Renal cortical epithelial cell (primary cell): Measurements from ENCODE around the gene SH3GLB2. TPM values are rescaled to one million over a fixed set of nuclear protein-coding genes. Genes with fewer than 3 reads are reported as not detected.

ENCODE experiments used
- DNase-seq: peaks from one replicate; pipeline ENCODE4 v3.0.0-alpha.2; 2011; ENCODE audit warnings: low read depth
- total RNA-seq: library from RNA; depleted of rRNA; stranded (reverse); fragments of >200 nt; gene quantifications from 2 replicates; pipeline ENCODE4 v1.2.3, GENCODE V29; 2014

Gene SH3GLB2
- 67.5 and 69.6 TPM in 2 replicates for total RNA-seq

DNA sequence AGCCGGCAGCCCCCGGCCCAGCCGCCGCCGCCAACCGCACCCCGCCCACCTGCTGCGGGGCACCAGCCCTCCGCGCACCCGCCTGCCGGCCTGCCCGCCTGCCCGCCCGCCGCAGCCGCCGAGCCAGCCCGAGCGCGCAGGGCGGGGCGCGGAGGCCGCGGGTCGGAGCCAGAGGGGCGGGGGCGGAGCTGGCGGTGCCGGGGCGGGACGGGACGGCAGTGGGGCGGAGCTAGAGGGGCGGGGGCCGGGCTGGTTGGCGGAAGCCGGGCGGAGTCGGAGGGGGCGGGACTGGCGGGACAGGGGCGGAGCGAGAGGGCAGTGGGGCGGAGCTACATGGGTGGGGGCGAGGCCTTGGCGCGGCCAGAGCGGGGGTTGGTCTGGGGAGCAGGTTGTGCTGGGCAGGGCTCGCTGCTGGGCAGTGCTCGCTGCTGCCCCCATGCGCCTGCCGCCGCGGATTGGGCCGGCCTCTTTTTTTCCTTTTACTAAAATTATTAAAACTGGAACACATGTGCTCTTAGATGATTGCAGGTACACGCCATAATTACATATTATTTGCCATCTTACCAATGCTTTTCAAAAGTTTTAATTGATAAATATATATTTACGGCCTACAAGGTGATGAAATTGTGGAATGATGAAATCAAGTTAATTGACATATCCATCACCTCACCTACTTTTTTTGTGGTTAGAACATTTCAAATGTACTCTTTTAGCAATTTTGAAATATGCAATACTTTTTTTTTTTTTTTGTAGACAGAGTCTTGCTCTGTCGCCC lies at the start of gene SH3GLB2:
Gene SH3GLB2 (minus strand): TSS at position 140 of the 775 bp plus-strand sequence. CDS start 177 bp downstream, outside the sequence.
- DNase-seq, result peak; percentile 63

DNA sequence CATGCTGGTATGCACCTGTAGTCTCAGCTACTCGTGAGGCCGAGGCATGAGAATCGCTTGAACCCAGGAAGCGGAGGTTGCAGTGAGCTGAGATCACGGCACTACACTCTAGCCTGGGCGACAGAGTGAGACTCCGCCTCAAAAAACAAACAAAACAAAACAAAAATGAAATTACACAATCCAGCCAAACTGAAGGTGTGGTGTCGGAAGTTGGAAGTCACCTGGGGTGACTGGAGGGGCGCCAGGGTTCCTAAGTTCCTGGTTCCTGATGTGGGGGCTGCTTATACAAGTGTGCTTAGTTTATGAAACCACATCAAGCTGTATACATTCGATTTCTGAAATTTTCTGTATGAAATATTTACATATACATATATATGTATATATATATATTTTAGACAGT lies 49.1 kb upstream of the SH3GLB2 start:
- DNase-seq, result no peak

DNA sequence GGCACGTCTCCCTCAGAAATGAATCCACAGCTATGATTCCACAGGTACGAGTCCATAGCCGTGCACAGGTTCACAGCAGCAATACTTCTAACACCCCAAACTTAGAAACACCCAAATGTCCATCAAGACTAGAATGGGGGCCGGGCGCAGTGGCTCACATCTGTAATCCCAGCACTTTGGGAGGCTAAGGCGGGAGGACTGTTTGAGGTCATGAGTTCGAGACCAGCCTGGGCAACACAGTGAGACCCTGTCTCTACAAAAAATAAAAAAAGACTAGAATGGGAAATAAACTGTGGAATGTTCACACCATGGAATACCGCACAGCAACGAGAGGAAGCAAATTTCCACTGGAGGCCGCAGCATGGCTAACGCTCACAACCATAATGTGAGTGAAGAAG lies 48.5 kb upstream of the SH3GLB2 start:
- DNase-seq, result no peak

DNA sequence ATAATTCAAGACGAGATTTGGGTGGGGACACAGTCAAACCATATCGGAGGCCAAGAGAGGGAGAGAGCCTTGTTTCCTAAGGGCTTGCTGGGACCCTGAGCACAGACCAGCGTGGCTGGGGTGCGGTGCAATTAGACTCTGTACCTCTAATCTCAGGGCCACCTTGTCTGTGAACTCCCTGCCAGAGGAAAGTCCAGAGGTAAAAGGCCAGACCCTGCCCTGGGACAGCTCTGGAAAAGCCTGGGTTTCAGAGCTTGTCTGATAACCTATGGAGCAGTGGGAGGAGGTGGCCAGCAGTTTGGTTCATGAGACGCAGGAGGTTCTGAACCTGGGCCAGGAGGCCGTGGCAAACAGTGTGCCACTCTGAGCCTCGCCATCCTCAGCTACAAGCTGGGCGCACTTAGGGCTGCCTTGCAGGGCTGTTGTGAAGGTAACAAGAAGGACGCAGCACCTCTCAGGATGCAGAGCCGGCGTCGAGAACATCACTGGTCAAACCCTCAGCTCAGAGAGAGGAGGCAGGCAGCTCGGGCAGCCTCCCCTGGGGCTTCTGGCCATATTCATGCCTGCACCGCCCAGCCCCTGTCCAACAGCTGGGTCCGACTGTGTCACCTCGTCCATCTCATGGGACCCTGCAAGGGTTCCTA lies 48.0 kb upstream of the SH3GLB2 start:
- DNase-seq, result no peak

DNA sequence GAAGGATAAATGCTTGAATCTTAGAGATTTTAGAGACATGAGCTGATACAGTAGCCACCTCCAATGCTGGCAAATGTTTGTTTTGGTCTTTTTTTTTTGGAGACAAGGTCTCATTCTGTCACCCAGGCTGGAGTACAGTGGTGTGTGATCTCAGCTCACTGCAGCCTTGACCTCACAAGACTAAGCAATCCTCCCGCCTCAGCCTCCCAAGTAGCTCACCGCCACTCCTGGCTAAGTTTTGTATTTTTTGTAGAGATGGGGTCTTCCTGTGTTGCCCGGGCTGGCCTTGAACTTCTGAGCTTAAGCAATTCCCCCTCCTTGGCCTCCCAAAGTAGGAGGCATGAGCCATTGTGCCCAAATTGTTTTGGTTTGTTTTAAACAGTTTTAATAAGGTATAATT lies 46.0 kb upstream of the SH3GLB2 start:
- no peak for DNase-seq

DNA sequence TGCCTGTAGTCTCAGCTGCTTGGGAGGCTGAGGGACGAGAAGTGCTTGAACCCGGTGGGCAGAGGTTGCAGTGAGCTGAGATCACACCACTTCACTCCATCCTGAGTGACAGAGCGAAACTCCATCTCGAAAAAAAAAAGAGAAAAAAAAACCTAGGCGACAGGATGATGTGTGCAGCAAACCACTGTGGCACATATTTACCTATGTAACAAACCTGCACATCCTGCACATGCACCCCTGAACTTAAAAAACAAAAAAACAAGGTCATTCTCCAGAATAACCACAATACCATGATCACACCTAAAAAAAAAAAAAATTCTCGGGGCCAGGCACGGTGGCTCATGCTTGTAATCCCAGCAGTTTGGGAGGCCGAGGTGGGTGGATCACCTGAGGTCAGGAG lies 45.3 kb upstream of the SH3GLB2 start:
- no peak for DNase-seq

DNA sequence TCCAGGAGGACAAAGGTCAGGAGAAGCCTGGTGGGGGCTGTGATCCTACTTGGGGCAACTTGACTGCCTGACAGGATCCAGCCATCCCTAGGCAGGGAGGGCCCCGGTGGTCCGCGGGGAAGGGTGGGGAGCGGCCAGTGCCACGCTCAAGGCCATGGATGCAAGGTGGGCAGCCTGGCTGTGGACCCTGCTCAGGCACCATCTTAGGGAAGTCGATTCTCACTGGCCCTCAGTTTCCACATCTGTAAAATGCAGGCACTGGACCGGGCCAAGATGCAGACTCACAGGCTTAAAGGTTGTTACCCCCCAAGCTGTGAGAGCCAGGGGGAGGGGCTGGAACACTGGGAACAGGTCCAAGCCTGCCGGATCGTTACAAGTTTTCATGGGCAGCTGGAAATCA lies 44.0 kb upstream of the SH3GLB2 start:
- DNase-seq, result no peak

DNA sequence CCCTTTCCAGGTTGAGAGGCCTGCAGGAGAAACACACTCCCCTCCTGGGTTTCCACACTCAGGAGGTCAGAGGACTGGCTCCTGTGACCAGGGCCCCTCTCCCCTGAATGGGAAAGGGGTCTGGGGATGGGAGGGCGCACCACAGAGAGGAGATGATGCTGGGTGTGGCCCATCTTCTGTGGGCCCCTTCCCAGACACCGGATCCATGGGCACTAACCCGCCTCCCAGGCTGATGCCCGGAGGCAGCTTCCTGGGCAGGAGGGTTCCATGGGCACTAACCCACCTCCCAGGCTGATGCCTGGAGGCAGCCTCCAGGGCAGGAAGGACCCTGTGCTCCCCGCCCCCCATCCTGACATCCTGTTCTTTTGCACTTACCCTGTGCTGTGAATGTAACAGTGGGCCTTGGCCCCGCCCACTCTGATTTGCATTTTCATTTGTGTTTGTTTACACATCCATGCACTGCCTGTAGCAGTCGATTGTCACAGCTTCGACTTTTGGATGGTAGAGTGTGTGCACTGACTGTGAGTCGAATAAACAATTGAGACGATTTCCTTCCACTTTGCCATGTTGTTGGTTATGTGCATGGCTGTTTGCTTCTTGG lies 43.5 kb upstream of the SH3GLB2 start:
- DNase-seq, result no peak

DNA sequence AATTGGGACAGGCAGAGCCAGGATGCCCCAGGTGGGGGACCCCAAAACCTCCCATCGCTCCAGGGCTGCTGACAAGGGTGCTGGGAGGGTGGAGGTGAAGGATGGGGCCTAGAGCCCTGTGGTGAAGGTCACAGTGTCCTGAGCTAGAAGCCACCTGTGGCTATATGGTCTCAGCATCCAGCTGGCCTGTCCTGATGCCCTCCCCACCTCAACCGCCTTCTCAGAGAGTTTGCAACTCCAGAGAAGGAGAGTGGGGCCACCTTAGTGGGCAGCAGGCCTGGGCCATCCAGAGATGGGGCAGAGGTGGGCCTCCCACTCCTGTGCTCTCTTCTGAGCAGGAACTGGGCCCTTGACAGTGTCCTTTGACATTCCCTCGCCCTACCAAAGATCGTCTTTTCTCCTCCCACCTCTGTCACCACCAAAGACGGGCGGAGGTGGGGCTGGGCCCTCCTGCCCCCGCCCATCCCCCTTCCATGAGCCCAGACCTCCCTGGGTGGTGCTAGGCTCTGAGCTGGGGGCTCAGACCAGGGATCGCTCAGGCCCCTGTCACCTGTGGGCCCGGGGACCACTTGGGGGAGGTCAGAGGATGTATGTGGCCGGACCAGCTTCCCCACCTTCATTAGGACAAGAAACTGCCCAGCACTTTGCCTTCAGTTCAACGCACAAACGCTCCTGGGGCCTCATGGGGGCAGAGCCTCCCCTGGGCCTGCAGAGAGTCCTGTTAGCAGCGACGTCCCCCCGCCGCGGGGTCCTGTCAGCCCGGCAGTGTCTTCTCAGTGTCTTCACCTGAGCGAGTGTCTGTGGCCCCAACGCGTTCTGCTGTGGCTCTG lies 42.8 kb upstream of the SH3GLB2 start:
- no peak for DNase-seq

DNA sequence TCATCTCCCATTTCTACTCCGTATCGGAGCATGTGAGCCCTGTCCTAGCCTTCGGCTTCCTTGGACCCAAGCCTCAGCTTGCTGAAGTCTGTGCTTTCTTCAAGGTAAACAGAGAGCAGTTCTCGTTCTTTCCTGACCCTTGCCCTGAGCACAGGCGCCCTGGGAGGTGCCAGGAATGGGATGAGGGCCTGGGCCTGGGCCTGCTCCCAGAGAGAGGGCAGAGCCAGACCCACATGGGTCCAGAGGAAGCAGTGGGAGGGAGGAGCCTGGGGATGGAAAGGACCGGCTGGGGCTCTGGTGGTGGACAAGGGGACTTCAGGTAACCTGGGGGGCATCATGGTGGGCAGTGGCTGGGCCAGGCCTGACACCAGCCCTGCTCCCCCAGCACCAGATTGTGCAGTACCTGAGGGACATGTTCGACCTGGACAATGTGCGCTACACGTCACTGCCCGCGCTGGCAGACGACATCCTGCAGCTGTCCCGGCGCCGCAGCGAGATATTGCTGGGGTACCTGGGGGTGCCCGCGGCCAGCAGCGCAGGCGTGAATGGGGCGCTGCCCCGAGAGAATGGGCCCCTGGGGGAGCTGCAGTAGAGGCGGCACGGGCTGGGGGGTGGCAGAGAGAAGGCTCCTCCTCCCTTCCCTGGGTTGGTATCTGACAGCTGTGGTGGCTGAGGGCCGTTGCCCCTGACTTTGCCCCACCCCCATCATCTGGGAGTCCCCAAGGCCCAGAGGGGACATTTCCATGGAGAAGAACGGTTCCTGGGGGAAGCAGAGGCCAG lies 41.9 kb upstream of the SH3GLB2 start:
- no peak for DNase-seq

DNA sequence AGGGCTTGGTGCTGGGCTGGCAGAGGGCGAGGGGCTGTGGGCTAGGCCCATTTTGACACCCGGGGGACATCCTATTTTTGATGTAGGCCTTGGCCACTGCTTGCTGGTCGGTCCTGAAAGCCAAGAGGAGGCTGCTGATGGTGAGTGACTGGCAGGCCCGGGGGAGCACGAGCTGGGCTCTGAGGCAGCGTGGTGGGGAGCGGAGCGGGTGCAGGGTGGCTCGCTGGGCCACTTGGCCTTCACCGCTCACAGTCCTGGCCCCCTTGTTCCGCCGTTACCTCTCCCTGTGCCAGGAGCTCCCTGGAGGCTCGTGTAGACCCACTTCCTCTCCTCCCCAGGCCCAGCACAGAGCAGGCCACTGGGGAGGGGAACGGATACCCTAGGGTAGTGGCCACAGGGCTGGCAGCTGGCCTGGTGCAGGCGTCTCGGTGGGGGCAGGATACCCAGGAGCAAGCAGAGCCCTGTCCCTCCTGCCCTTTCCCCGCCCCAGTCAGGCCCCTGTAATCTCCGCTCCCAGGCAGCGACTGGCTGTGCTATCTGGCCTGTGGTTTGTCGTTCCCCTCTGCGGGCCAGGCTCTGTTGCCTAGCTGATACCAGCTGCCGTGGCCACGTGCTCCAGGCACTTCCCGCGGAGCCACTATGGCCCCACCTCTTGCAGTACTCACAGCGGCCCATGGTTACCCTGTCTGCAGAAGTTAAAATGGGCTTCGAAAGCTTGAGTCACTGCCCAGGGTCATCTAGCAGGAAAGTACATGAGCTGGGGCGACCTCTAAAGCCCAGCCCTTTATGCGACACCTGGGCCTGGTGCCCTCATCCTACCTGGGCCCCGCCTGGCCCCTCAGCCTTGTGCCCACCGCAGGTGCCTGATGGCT lies 41.1 kb upstream of the SH3GLB2 start:
- no peak for DNase-seq

DNA sequence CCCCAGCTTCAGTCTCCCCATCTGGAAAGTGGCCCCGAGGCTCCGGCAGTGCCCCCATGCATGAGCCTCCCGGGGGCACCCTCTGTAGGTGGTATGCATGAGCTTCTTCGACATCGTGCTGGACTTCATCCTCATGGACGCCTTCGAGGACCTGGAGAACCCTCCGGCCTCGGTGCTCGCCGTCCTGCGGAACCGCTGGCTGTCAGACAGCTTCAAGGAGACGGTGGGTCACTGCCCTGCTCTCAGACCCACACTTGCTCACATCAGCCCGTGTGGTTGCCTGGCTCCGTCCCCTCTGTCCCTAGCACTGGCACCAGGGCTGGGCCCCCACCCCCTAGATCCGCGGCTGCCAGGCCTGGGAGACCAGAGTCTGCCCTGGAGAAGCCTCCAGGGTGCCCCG lies 40.0 kb upstream of the SH3GLB2 start:
- no peak for DNase-seq

DNA sequence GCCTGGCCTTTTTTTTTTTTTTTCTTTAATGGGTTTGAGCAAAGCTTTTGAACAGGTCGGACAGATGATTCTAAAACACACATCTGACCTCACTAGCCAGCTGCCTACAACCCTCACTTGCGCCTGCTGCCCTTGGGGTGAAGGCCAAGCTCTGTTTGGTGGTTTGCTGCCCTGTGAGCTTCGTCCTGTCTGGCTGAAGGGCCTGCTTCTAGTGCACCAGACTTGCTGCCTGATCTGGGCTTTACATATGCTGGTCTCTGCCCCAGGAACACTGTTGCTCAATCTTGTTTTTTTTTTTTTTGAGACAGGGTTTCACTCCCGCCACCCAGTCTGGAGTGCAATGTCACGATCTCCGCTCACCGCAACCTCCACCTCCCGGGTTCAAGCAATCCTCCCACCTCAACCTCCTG lies 36.4 kb upstream of the SH3GLB2 start:
- no peak for DNase-seq

DNA sequence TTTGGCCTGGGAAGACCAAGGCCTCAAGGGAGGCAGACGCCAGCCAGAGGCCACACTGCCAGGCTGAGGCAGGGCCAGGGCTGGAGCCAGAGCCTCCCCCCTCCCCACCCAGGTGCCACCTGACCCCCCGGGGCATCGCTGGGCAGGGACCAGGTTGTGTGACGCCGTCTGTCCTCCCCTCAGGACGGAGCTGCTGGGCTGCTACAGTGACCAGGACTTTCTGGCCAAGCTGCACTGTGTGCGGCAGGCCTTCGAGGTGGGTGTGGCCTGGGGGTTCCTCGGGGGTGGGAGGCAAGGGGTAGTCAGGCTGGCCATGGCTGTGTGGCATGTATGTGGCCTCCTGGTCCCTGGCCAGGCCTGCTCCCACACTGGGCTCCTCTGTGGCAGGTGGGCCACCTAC lies 34.9 kb upstream of the SH3GLB2 start:
- DNase-seq, result no peak

DNA sequence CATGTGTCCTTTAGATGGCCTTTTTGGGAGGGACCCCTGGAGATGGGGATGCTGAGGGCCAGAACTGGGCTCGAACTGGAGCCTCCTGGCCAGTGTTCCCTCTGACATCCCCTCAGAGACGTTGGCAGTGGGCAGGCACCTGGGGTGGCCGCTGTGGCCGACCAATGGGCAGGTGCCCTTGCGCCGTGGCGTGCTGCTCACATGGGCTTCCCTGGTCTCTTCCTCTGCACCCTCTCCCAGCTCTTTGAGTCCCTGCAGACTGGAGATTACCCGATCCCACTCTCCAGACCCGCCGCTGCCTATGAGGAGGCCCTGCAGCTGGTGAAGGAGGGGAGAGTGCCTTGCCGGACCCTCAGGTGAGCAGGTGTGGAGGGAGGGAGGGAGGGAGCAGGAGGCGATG lies 32.9 kb upstream of the SH3GLB2 start:
- DNase-seq, result no peak

DNA sequence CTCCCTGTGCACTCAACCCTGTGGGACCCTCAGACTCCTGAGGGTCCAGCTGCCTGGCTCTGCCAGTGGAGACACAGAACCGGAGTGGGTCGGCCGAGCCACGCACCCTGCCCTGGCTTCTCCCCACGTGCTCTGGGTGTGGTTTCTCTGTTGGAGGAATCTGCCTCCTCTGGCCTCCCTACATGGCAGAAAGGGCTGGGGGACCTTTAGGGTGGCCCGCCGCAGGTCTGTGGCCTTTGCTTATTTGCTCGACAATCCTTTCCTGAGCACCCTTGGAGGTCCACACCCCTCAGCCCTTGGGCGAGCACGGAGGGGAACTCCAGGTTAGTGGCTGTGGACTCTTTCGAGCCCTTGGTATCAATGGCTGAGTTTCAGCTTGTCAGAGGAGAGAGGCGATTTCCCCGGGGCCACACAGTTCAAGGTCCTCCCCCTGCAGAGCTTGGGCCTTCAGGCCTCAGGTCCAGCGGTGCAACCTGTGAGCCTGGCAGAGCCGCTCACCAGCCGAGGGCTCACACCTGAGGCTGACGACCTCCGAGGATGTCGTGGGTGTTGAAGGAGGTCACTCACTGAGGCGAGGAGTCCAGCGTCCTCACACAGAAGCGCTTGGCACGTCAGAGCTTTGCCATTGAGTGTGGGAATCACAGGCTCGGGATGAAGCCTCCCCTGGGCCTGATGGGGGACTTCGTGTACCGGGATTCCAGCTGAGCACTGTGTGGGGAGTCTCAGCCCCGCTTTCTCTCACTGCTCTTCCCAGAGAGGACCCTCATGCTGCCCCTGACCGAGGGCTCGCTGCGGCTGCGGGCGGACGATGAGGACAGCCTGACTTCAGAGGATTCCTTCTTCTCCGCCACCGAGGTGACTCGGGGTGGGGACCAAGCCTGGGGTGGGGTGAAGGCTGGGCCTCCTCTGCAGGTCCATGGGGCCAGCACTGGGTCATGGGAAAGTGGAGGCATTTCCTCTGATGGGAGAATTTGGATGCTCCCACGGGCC lies 32.0 kb upstream of the SH3GLB2 start:
- no peak for DNase-seq

DNA sequence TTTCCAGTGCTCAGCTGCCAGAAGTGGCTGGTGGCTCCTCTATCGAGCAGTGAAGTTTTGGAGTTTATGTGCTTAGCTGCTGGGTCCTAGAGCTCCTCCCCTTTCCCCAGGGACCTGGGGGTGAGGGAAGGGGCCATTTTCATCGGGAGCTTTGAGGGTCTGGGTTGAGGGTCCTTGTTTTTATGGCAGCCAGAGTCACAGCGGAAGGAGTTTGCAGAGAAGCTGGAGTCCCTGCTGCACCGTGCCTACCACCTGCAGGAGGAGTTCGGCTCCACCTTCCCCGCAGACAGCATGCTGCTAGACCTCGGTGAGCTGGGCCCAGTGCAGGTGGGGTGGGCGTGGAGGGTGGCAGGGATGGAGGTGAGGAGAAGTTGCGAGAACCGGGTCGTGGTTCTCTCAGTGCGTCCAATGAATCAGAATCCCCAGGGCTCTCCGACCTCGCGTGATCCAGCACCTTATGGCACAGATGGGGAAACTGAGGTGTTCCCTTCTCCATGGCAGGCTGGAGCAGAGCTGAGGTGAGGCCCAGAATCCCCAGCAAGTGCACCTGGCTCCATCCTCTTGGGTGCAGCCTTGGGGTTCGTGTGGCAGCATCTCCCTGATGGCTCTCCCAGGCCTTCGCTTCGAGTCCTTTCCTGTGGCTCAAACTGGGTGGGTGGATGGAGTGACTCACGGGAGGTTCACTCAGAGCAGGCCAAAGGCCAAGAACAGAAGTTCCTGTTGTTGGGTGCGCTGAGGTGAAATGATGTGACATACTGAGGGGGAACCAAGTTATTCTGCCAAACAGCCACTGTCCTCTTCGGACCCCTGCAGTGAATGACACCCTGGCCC lies 31.0 kb upstream of the SH3GLB2 start:
- peak; percentile 26 for DNase-seq

DNA sequence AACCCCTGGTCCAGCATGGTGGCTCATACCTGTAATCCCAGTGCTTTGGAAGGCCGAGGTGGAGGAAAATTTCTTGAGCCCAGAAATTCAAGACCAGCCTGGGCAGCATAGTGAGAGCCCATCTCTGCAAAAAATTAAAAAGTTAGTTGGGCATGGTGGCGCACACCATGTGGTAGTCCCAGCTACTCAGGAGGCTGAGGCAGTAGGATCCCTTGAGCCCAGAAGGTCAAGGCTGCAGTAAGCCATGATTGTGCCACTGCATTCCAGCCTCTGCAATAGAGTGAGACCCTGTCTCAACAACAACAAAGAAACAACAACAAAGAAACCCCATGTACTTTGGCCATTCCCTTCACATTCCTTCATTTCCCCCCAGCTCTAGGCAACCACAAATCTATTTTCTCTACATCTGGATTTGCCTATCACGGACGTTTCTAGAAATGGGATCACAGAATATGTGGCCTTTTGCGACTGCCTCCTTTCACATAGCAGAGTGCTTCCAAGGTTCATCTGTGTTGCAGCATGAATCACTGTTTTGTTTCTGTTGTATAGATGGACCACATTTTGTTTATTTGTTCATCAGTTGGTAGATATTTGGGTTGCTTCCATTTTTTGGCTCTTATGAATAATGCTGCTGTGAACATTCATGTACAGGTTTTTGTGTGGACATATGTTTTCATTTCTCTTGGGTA lies 26.2 kb upstream of the SH3GLB2 start:
- DNase-seq, result no peak
